ENCODE data around the gene NUDT8.

The NUDT8 gene

GRCh38 chr11:67584205-67584880, 45.4 kb downstream of the NUDT8 start:
- H3K4me3 ChIP-seq (ENCODE audit: low read length): peak overlapping the region; percentile 81
- peak; percentile 85 for DNase-seq (ENCODE audit: low read depth)
- no peak for TF ChIP-seq CTCF (IDR thresholded peaks at IDR 0.05; ENCODE audit: insufficient read depth, low read depth, low read length, missing control alignments)

- peak; percentile 27 for TF ChIP-seq CTCF (IDR thresholded peaks at IDR 0.05; ENCODE audit: insufficient read depth, low read depth, low read length, missing control alignments)
- DNase-seq (ENCODE audit: low read depth): peak; percentile 87
- peak within 1 kb of the TSS; percentile 81 for H3K4me3 ChIP-seq (ENCODE audit: low read length)
These were observed 46.2 kb downstream of the NUDT8 start, which contains the start of gene GSTP1 for GRCh38 chr11:67583247-67584204. Gene GSTP1, plus strand, starts transcription at chr11:67583812. Its CDS starts 32 bp downstream, at chr11:67583844.

GRCh38 chr11:67582011-67582410, 47.7 kb downstream of the NUDT8 start:
- DNase-seq (ENCODE audit: low read depth): no peak
- H3K4me3 ChIP-seq (ENCODE audit: low read length): no peak overlapping the region
- TF ChIP-seq CTCF (IDR thresholded peaks at IDR 0.05; ENCODE audit: insufficient read depth, low read depth, low read length, missing control alignments): no peak

GRCh38 chr11:67581469-67581868, 48.3 kb downstream of the NUDT8 start:
- TF ChIP-seq CTCF (IDR thresholded peaks at IDR 0.05; ENCODE audit: insufficient read depth, low read depth, low read length, missing control alignments): no peak
- peak; percentile 40 for DNase-seq (ENCODE audit: low read depth)

GRCh38 chr11:67577951-67578350, 51.8 kb downstream of the NUDT8 start:
- no peak for TF ChIP-seq CTCF (IDR thresholded peaks at IDR 0.05; ENCODE audit: insufficient read depth, low read depth, low read length, missing control alignments)

More at GRCh38 chr11:67581469-67581868, 48.3 kb downstream of the NUDT8 start:
- H3K4me3 ChIP-seq (ENCODE audit: low read length): no peak overlapping the region

More at GRCh38 chr11:67577951-67578350, 51.8 kb downstream of the NUDT8 start:
- no peak overlapping the region for H3K4me3 ChIP-seq (ENCODE audit: low read length)
- no peak for DNase-seq (ENCODE audit: low read depth)

Data from epithelial cell of esophagus (primary cell).